Stimulated activated CD4-positive, alpha-beta T cell treated with anti-CD3 and anti-CD28 coated beads, Interleukin-1b, Interleukin-23, amount 100 ng/mL, for 4 hours (primary cell): ENCODE data around the gene BSCL2.
"Not testable (repeated sequence)": the region's sequence is repeated elsewhere in the genome, so short reads cannot be mapped to it uniquely, and the experiment has no call there.

Source experiments
- DNase-seq, 2 donors: peaks; one replicate each; pipeline ENCODE4 v3.0.0-alpha.2; 2020; ENCODE audit warnings: low read depth in 2 of 2

BSCL2 gene

GRCh38 chr11:62719302-62719978 is 12.2 kb upstream of the BSCL2 start:
- no peak for DNase-seq

GRCh38 chr11:62716816-62717215 is 9.6 kb upstream of the BSCL2 start:
- no peak for DNase-seq

GRCh38 chr11:62716206-62716605 is 9.0 kb upstream of the BSCL2 start:
- DNase-seq: no peak

- DNase-seq: no peak
These were observed 8.2 kb upstream of the BSCL2 start for GRCh38 chr11:62715150-62716130.

- no peak for DNase-seq
These were observed 6.1 kb upstream of the BSCL2 start for GRCh38 chr11:62713343-62713742.

- DNase-seq: no peak
These were observed 5.6 kb upstream of the BSCL2 start for GRCh38 chr11:62712861-62713260.

- no peak for DNase-seq
These were observed 5.1 kb upstream of the BSCL2 start for GRCh38 chr11:62712276-62712812.

- DNase-seq: peak; percentile 15 to 18
These were observed 2.7 kb upstream of the BSCL2 start for GRCh38 chr11:62710001-62710345.

- DNase-seq: peak; percentile 87 to 93
These were observed 2.2 kb upstream of the BSCL2 start for GRCh38 chr11:62709247-62710000.

GRCh38 chr11:62708793-62709192 is 1.6 kb upstream of the BSCL2 start:
- no peak for DNase-seq

GRCh38 chr11:62708392-62708791 is 1.2 kb upstream of the BSCL2 start:
- DNase-seq: no peak

- DNase-seq: no peak
These were observed 375 bp downstream of the BSCL2 start for GRCh38 chr11:62706850-62707247.

GRCh38 chr11:62705880-62706849 is 1.1 kb downstream of the BSCL2 start:
- peak; percentile 92 to 94 for DNase-seq

- no peak for DNase-seq
These were observed 1.8 kb downstream of the BSCL2 start for GRCh38 chr11:62705413-62705812.

- DNase-seq: not testable (repeated sequence)
These were observed 3.3 kb downstream of the BSCL2 start for GRCh38 chr11:62703921-62704320.

GRCh38 chr11:62702246-62702645 is 5.0 kb downstream of the BSCL2 start:
- DNase-seq: no peak

- DNase-seq: peak; percentile 61 to 71
These were observed 12.6 kb downstream of the BSCL2 start for GRCh38 chr11:62694455-62695167.

GRCh38 chr11:62693624-62694023 is 13.6 kb downstream of the BSCL2 start:
- not testable (repeated sequence) for DNase-seq

- DNase-seq: no peak
These were observed 17.6 kb downstream of the BSCL2 start, which contains the start of gene LRRN4CL for GRCh38 chr11:62689421-62690183. TSS of gene LRRN4CL (minus strand) at chr11:62689530. CDS start at chr11:62688508, 1,022 bp downstream.
